ENCODE data around the gene MXI1.

GRCh38 chr10:110160081-110160480 lies 47.3 kb upstream of the MXI1 start:
- TF ChIP-seq CTCF (IDR thresholded peaks at IDR 0.05), result no peak
- no peak for TF ChIP-seq EZH2 (IDR thresholded peaks at IDR 0.05; ENCODE audit: borderline replicate concordance, insufficient read depth, low read depth, low read length, poor library complexity, severe bottlenecking)
